GM19395 (cell line): ENCODE measurements around the gene DENND2A.
"Not testable (repeated sequence)": the region's sequence is repeated elsewhere in the genome, so short reads cannot be mapped to it uniquely, and the experiment has no call there.

Experiments used
- ATAC-seq: cut with Tn5 transposase; IDR thresholded peaks from one replicate; pipeline ENCODE4 v1.9.1; 2021; ENCODE audit warnings: mild to moderate bottlenecking, moderate library complexity; ENCODE audit not compliant: unreplicated experiment

Gene DENND2A

DNA sequence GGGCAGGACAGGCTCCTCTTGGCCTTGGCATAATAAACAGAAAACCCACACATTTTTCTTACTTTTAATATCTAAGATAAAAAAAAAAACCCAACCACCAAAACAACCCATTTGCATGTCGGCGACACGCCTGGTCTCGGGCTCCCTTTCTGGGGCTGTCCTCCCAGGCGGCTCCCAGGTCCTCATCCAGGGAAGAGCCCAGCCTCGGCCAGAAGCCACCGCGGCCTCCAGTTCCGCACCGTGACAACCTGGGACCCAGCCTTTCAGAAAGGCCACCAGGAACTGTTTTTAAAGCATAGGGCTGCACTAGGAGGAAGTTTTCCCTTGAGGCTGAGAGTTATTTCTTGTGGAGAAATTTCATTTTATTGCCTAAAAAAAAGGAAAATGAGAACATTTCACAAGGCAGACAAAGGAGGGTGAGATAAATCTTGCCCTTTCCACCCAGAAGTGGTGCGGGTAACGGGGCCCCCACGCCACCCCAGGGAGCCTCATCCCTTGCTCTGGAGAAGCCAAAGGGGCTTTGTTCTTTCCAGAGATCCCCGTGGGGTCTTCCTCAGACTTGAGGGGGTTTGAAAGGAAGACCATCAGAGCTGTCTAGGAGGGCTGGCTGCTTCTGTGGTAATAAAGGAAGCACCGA, 122.1 kb downstream of the DENND2A start:
- ATAC-seq = no peak

- no peak for ATAC-seq
These were observed 122.9 kb downstream of the DENND2A start for GRCh38 chr7:140517546-140518369.

DNA sequence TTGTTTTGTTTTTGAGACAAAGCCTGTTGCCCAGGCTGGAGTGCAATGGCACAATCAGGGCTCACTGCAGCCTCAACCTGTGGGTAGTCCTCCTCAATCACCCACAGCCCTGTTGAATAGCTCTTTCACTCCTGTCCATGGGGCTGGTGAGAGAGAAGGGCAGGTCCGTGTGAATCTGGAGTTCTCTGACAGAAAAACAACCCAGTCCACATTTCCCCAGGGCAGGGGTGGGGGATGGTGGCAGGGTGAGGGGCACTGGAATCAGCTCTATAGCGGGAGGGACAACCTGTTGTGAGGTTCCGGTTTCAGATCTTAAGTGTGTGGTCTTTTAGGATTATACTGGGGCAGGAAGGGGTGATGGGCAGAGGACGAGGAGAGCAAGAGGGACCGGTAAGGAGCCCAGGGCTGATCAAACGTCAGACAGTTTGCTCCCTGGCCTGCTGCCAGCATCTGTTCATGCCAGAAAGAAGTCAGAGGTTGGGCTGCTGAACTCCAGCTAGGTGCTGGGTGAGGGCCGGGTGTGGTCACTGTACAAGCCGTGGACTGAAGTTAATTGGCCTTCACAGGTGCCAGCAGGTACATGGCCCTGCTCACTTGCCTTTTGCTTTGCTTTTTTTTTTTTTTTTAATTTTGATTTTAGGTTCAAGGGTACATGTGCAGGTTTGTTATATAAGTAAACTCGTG, 128.2 kb downstream of the DENND2A start:
- no peak for ATAC-seq

DNA sequence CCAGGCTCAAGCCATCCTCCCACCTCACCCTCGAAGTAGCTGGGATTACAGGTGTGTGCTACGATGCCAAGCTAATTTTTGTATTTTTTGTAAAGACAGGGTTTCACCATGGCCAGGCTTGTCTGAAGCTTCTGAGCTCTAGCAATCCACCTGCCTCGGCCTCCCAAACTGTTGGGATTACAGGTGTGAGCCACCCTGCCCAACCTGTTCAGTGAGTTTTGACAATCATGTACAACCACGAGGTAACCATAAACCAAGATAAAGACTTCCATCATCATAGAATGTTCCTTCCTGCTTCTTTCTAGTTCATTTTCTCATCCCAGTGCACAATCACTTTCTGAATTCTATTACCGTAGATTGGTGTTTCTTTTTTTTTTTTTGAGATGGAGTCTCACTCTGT, 130.8 kb downstream of the DENND2A start:
- no peak for ATAC-seq

DNA sequence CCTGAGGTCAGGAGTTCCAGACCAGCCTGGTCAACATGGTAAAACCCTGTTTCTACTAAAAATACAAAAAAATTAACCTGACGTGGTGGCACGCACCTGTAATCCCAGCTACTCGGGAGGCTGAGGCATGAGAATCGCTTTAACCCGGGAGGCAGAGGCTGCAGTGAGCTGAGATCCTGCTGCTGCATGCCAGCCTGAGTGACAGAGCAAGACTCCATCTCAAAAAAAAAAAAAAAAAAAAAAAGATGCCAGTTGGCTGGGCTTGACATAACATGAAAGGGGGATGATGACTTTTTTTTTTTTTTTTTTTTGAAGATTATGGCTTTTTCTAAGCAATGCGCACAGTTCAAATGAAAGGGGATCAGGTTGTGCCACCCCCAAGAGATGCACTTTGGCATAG, 133.1 kb downstream of the DENND2A start:
- not testable (repeated sequence) for ATAC-seq

DNA sequence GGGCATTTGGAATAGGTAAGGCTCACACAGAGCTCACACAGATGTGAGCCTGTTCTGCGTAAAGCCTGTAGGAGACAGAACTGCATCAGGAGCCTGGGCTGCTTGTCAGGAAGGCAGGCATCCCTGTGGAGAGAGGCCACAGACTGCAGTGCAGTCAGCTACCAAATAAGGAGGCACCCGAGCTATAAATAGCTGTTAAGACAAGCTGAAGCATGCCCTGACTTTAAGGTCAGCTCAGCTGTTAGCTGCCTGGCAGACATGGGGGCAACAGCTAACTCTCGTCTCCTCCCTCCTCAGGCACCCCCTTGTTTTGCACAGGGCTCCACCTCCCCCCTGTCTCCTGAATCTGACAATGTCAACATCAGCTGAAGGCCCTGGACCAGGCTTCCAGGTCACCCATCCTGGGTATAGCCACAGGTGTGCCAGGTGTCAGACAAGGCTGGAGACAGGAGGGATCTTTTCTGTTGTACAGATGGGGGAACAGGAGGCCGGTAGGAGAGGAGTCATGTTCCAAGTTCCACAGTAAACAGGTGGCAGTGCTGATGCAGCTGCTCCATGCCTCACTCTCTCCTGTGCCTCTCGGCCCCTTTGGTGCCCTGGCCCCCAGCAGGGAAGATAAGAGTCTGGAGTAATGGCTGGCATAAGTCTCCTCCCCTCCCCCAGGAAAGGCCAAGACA, 133.7 kb downstream of the DENND2A start:
- no peak for ATAC-seq

- no peak for ATAC-seq
These were observed 138.6 kb downstream of the DENND2A start for GRCh38 chr7:140501966-140502365.

DNA sequence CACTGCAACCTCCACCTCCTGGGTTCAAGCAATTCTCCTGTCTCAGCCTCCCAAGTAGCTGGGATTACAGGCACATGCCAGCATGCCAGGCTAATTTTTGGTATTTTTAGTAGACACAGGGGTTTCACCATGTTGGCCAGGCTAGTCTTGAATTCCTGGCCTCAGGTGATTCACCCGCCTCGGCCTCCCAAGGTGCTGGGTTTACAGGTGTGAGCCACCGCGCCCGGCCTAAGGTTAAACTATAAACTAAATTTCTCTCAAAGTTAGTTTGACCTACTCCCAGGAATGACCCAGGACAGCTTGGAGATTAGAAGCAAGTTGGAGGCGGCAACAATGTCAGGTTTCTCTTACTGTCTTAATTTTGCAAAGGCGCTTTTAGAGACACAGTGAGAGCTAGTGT, 142.8 kb downstream of the DENND2A start:
- ATAC-seq = not testable (repeated sequence)

- no peak for ATAC-seq
These were observed 143.3 kb downstream of the DENND2A start for GRCh38 chr7:140497241-140497769.

- no peak for ATAC-seq
These were observed 145.0 kb downstream of the DENND2A start for GRCh38 chr7:140495514-140496097.

DNA sequence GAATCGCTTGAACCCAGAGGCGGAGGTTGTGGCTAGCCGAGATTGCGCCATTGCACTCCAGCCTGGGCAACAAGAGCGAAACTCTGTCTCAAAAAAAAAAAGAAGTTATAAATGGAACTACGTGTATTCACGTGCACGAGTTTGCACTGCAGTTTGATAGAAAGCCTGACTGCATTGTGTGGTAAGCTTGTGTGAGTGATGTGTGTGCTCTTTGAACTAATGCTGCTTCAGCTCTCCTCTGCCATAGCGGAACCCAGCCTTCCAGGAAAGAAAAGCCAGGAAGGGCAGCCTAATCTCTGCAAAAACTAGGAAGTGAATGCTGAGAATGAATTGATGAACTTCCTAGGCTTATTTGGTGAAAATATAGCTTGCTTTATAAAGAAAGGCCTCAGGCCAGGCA, 145.7 kb downstream of the DENND2A start:
- ATAC-seq = no peak

- ATAC-seq = no peak
These were observed 151.6 kb downstream of the DENND2A start for GRCh38 chr7:140489026-140489359.

DNA sequence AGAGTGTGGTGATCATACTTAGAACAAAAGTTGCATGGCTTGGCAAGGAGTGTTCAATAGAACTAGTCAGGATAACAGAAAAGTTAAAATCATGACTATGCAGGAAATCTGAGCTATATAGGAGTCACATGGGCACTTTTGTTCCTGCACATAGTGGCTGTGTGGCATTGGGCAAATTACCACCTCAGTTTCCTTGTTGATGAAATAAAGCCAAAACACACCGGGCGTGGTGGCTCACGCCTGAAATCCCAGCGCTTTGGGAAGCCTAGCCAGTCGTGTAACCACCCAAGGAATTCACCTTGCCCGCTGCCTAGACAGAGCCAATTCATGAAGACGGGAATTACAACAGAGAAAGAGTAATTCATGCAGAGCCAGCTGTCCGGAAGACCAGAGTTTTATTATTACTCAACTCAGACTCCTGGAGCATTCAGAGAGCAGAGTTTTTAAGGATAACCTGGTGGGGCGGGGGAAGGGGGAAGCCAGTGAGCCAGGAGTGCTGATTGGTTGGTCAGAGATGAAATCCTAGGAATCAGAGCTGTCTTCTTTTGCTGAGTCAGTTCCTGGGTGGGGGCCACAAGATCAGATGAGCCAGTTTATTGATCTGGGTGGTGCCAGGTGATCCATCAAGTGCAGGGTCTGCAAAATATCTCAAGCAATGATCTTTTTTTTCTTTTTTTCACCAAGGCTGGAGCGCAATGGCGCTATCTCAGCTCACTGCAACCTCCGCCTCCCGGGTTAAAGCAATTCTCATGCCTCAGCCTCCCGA, 154.9 kb downstream of the DENND2A start:
- ATAC-seq = no peak

- ATAC-seq = no peak
These were observed 155.6 kb downstream of the DENND2A start for GRCh38 chr7:140484951-140485499.

- ATAC-seq = no peak
These were observed 156.1 kb downstream of the DENND2A start for GRCh38 chr7:140484479-140484878.

DNA sequence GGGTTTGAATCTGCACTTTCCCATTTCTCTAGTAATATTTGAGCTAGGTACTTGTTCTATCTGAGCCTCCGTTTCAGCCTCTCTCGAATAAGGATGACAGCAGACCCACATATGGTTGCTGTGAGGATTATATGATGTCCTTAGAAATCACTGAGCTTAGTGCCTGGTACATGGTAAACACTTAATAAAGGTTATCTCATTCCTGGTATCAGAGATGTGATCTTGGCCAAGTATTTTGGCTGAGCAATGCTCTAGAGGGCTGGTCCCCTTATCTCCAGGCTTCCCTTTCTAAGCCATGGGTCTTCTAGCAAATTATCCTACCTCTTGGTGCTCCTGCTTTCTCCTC, 160.9 kb downstream of the DENND2A start:
- no peak for ATAC-seq

DNA sequence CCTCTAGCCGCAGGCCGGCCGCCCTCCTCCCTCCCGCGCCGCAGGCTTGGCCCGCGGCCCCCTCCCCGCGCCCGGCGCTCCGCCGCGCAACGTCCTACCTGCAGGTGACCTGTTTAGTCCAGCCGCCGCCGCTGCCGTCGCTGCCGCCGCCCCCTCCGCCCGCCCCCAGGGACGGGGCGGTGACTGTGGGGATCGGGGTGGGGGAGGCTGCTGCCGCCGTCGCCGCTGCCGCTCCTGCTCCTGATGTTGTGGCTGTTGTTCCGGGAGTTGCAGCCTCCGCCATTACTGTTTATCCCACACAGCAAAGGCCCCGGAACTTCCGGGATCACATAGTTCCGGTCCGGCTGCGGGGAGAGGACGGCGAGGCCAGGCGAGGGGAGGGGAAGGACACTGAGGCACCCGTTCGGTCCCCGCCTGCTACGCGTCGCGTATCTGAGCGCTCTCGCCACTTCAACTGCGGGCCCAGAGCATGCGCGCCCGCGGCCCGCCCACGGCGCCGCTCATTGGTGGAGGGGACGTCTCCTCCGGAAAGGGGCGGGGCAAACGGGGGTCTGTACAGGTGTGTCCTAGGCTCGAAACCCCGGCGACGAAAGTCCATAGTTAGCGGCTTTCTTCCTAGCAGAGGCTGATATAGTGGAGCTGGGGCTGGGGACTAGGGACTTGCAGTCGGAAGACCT, 161.4 kb downstream of the DENND2A start, which contains the start of gene MKRN1:
TSS of gene MKRN1 (minus strand) at position 444 of the 677 bp plus-strand sequence. CDS start at position 283, 161 bp downstream.
- ATAC-seq = peak; percentile 93

- ATAC-seq = peak; percentile 26
These were observed 162.2 kb downstream of the DENND2A start for GRCh38 chr7:140478246-140479061.
